SK-N-MC (cell line): ENCODE measurements around the gene SRRM4.

Experiments
- DNase-seq: peaks from one replicate; pipeline ENCODE4 v3.0.0-alpha.2; 2011; ENCODE audit warnings: low read depth, low spot score
- H3K27ac ChIP-seq: fragments of 200-600 bp; sonication (generic); 2 replicates; pipeline ENCODE4 v1.5.1; 2016; ENCODE audit warnings: mixed run types
- H3K36me3 ChIP-seq: fragments of 200-600 bp; sonication (generic); 2 replicates; pipeline ENCODE4 v1.6.1; 2017; ENCODE audit warnings: antibody characterized with exemption, low read length, mixed read lengths; ENCODE audit not compliant: insufficient read depth
- H3K4me3 ChIP-seq: fragments of 200-600 bp; sonication (generic); 2 replicates; pipeline ENCODE4 v1.5.1; 2016
- H3K9ac ChIP-seq: fragments of 200-600 bp; sonication (generic); 2 replicates; pipeline ENCODE4 v1.8.0; 2017; ENCODE audit warnings: mixed run types, mixed read lengths; ENCODE audit not compliant: insufficient read length
- H3K9me3 ChIP-seq: fragments of 200-600 bp; sonication (generic); 2 replicates; pipeline ENCODE4 v1.6.1; 2017; ENCODE audit warnings: low read depth, mild to moderate bottlenecking, antibody characterized with exemption, low read length, moderate library complexity, mixed read lengths
- EZH2 ChIP-seq: fragments of 200-600 bp; sonication (generic); IDR thresholded peaks from one replicate; pipeline ENCODE4 v1.6.1; 2017; ENCODE audit warnings: antibody characterized with exemption
- FOXP2 ChIP-seq: optimal IDR thresholded peaks from 2 replicates; pipeline ENCODE3; 2011; ENCODE audit warnings: mild to moderate bottlenecking, moderate library complexity; ENCODE audit not compliant: insufficient read depth; ENCODE audit errors: extremely low read length, control extremely low read depth
- POLR2AphosphoS5 ChIP-seq: IDR thresholded peaks from 2 replicates; pipeline ENCODE4 v1.6.1; 2012; ENCODE audit warnings: mild to moderate bottlenecking, low read depth, low read length, borderline replicate concordance

Gene SRRM4

DNA sequence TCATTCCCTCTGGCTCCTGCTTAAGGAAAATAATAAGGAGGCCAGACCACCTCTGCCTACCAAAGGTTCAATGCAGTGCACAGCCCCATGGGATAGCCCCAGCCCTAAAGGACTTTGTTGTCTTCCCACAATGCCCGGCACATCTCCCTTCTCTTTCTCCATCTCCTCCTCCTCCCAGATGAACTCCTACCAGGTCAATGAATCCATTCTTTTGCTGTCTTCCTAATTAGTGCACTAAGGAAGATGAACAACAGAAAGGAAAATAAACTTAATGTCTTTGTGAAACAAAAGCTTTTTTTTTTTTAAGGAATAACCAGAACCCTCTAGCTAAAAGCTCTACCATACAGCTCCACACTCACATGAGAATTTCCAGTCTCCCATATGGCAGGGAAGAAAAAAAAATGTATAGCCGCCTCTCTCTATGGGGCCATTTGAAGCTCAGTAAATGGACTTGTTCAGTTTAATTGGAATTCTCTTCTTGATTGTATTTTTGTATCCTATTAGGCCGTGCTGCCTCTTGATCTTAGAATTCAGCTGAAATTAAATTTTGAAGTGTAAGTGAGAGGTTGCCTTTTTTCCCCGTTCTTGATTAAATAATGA, 155.6 kb downstream of the SRRM4 start:
- peak overlapping the region; percentile 55 for H3K27ac ChIP-seq
- H3K36me3 ChIP-seq, result no peaks in the 10 kb centered on the region
- peak overlapping the region; percentile 39 for H3K9ac ChIP-seq
- no peaks in the 10 kb centered on the region for H3K9me3 ChIP-seq
- H3K4me3 ChIP-seq, result 0 out of 2 replicates have a peak overlapping the region, but pooled peaks have one; percentile 3
- no peak for DNase-seq
- no peak for TF ChIP-seq FOXP2
- no peak for TF ChIP-seq POLR2AphosphoS5
- TF ChIP-seq EZH2, result no peak

DNA sequence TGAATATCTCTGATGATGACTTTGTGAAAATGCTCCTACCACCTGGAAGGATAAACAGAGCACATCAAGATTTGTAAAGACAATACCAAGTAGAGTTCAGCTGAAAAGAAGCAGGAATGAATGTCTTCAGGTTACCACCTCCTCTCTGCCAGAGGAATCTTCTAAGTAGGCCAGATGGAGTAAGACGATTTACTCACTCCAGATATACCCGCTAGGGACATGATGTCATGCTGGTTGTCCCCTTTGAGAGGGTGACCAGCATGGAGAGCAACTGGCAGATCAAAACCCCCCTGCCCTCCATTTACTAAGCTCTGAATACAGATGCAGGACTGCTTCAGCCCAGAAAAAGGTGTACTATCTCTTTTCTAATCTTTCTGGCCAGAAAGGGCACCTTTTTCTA, 158.1 kb downstream of the SRRM4 start:
- no peak for DNase-seq
- Histone ChIP-seq H3K9ac (no peak overlapping the region), H3K9me3 (no peaks in the 10 kb centered on the region), H3K27ac (no peak overlapping the region), H3K36me3 (no peaks in the 10 kb centered on the region), H3K4me3 (no peak overlapping the region)
- TF ChIP-seq POLR2AphosphoS5 (no peak), EZH2 (no peak), FOXP2 (no peak)

DNA sequence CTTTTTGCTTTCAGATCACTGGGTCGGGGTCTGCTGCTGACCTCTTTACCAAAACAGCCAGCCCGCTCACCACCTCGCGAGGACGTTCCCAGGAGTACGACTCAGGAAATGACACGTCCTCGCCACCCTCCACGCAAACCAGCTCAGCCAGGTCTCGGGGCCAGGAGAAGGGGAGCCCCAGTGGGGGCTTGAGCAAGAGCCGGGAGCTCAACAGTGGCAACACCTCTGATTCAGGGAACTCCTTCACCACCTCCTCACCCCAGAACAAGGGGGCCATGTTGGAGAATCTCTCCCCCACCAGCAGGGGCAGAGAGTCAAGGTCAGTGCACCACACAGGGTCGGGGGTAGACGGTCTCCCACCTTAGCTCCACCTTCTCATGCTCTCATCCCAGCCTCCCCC, 164.0 kb downstream of the SRRM4 start:
- TF ChIP-seq EZH2 (no peak), POLR2AphosphoS5 (no peak), FOXP2 (no peak)
- no peaks in the 10 kb centered on the region for H3K36me3 ChIP-seq
- no peak overlapping the region for H3K4me3 ChIP-seq
- H3K27ac ChIP-seq, result no peak overlapping the region
- H3K9ac ChIP-seq, result no peak overlapping the region
- no peak for DNase-seq
- H3K9me3 ChIP-seq, result no peaks in the 10 kb centered on the region

DNA sequence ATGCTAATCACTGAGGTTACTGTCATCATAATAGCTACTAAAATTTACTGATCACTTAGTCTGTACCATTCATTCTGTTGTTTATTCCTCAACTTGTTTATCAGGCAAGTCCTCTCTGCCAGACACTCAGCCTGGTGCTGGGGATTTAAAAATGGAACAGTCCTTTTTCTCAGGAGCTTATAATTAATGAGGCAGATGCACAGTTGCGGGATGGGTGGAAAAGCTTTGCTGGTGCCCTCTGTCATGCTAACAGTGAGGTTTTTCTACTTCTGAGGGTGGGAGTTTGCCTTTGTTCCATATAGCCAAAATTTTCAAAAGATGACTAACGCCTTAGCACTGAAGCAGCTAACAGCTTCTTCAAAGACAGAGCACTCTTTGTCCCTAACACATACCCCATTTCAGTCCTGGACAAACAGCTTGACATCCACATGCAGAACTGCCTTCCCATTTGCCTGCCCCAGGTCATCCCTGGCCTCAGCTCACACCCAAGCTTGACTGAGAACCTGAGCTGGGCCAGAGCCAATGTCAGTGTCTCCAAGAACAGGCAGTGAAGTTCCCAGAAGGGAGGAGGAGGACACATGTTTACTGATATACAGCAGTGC, 166.6 kb downstream of the SRRM4 start:
- Histone ChIP-seq H3K4me3 (no peak overlapping the region), H3K9ac (no peak overlapping the region), H3K27ac (no peak overlapping the region), H3K9me3 (peaks cover 4% of the 10 kb centered on the region; the same call in 1 of the 2 replicates), H3K36me3 (no peaks in the 10 kb centered on the region)
- no peak for TF ChIP-seq FOXP2
- TF ChIP-seq POLR2AphosphoS5, result no peak
- TF ChIP-seq EZH2, result no peak
- no peak for DNase-seq

DNA sequence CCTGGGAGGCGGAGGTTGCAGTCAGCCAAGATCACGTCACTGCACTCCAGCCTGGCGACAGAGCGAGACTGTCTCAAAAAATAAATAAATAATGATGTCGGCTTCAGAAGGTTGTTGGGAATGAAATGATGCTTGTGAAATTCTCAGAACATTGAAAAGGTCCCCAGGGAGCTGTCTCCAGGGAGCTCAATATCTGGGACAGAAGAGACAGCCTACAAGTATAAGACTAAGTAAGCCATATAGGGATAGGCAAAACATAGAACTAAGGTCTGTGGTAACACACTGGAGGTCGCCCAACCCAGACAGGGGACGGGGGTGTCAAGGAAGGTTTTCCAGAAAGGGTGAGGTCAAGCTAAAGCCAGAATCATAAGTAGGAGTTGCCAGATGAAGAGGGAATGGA, 167.9 kb downstream of the SRRM4 start:
- Histone ChIP-seq H3K27ac (no peak overlapping the region), H3K36me3 (no peaks in the 10 kb centered on the region), H3K9me3 (peaks cover 4% of the 10 kb centered on the region; the same call in 1 of the 2 replicates), H3K9ac (no peak overlapping the region), H3K4me3 (no peak overlapping the region)
- DNase-seq, result no peak
- TF ChIP-seq EZH2 (no peak), POLR2AphosphoS5 (no peak), FOXP2 (no peak)

DNA sequence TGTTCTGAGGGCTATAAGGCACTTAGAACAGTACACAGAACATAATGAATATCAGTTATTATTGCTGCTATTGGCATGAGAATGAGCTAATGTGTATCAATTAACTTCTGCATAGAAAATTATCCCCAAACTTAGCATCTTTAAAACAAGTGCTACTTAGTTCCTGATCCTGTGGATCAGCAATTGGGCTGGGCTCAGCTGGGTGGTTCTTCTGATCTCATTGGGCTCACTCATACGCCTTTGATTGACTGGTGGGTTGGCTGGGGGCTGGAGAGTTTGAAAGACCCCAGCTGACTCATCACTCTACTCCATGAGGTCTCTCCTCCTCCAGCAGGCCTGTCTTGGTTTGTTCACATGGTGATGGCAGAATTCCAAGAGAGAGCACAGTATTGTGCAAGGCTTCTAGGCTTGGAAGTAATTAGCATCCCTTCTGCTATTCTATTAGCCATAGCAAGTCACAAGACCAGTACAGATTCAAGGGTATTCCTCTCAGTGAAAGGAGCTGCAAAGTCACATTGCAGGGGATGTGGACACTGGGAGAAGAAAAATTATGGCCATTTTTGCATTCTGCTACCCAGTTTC, 170.2 kb downstream of the SRRM4 start:
- TF ChIP-seq EZH2, result no peak
- no peak for TF ChIP-seq FOXP2
- TF ChIP-seq POLR2AphosphoS5, result no peak
- Histone ChIP-seq H3K4me3 (no peak overlapping the region), H3K36me3 (no peaks in the 10 kb centered on the region), H3K27ac (no peak overlapping the region), H3K9me3 (peaks cover 4% of the 10 kb centered on the region; the same call in 1 of the 2 replicates), H3K9ac (no peak overlapping the region)
- no peak for DNase-seq

DNA sequence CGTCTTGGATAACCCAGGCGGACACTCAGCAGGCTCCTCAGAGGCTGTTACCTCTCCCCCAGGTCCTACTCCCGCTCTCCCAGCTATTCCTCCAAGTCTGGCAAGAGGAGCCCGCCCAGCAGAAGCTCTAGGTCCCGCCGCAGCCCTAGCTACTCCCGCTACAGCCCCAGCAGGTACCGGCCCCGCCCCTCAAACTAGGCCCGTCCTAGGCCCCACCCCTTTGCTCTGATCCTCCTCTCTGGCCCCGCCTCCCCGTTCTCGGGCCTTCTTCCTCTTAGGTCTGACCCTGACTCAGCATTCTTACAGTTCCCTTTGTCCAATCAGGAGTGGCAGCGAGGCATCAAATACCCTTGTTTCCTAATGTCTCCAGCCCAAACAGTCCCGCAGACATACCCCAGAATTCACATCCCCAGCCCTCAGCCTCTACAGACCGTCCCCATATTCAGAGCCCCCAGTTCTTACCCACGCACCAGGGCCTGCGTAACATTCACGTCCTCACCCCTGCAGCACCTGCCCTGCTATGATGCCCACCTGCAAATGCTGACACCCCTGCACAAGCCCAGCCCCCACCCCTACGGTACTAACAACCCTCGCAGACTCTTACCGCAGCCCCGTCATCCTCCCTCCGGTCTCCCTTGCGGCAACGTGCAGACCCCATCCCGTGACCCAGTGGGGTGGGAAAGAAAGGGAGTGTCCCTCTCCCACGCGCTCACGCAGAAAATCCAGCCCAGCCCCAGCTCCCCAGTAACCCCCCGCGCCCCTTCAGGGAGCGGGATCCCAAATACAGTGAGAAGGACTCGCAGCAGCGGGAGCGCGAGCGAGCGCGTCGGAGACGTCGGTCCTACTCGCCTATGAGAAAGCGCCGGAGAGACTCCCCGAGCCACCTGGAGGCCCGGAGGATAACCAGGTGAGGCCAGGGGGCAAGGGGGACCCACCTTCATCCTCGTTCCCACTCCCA, 172.4 kb downstream of the SRRM4 start:
- Histone ChIP-seq H3K4me3 (no peak overlapping the region), H3K27ac (no peak overlapping the region), H3K9ac (no peak overlapping the region), H3K9me3 (peaks cover 4% of the 10 kb centered on the region; the same call in 1 of the 2 replicates), H3K36me3 (no peaks in the 10 kb centered on the region)
- no peak for TF ChIP-seq POLR2AphosphoS5
- no peak for TF ChIP-seq EZH2
- DNase-seq, result no peak

DNA sequence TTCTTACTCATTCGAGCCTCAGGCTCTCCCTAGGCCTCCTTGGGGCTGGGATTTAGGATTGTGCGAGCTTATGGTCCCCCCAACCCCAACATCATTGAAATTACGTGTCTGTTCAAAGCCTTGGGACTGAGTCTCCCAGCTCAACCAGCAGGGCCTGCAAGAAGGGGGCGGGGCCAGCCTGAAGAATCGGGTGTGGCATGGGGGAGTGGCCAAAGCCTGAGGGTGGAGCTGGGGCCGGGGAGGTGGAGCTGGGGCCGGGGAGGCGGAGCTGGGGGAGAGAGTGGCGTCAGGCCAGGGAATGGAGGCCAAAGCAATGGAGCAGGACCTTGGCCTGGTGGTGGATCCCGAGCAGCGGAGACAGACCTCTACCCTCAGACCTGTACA, 173.1 kb downstream of the SRRM4 start:
- peaks cover 4% of the 10 kb centered on the region; the same call in 1 of the 2 replicates for H3K9me3 ChIP-seq
- TF ChIP-seq EZH2, result no peak
- no peak for TF ChIP-seq FOXP2
- H3K4me3 ChIP-seq, result no peak overlapping the region
- DNase-seq, result no peak
- no peak overlapping the region for H3K27ac ChIP-seq
- H3K36me3 ChIP-seq, result no peaks in the 10 kb centered on the region
- H3K9ac ChIP-seq, result no peak overlapping the region
